GM18861 (cell line): ENCODE measurements around the gene CA6.
"Not testable (repeated sequence)": the region's sequence is repeated elsewhere in the genome, so short reads cannot be mapped to it uniquely, and the experiment has no call there.

Experiments
- ATAC-seq: cut with Tn5 transposase; IDR thresholded peaks from one replicate; pipeline ENCODE4 v1.9.1; 2021; ENCODE audit not compliant: unreplicated experiment

CA6 gene

GRCh38 chr1:9004031-9004699 is 58.5 kb downstream of the CA6 start:
- no peak for ATAC-seq

DNA sequence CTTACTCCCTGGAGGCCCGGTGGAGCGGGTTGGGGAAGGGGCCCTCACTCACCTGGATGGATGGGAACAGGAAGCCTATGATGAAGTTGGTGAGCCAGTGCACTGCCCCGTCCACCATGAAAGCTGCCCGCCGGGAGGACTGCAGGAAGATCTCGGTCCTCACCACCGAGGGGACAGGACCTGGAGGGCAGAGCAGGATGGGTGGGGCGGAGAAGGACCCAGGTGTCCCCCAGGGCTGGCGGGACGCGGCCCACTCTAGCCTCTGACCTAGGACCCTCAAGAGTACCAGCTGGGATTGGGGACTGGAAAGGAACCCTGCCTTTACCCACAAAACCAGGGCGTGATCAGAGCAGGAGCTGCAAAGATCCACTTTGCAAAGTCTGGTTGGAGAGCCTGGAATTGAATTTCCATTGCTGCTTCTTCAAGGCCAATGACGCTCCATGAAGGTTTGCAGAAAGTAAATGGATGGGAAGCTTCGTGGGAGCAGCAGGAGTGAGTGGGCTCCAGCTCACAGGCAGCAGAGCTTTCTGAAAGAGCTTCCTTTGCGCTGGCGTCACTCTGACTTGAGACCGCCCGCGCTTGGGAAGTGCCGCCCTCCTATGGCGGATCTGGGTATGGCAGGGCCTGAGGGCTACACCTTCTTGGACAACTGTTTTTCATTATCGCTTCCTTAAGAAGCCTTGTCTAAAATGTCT is 59.2 kb downstream of the CA6 start:
- no peak for ATAC-seq

- no peak for ATAC-seq
These were observed 59.7 kb downstream of the CA6 start for GRCh38 chr1:9005395-9005708.

GRCh38 chr1:9006956-9007615 is 61.4 kb downstream of the CA6 start:
- no peak for ATAC-seq

- ATAC-seq, result no peak
These were observed 62.6 kb downstream of the CA6 start for GRCh38 chr1:9008236-9008635.

DNA sequence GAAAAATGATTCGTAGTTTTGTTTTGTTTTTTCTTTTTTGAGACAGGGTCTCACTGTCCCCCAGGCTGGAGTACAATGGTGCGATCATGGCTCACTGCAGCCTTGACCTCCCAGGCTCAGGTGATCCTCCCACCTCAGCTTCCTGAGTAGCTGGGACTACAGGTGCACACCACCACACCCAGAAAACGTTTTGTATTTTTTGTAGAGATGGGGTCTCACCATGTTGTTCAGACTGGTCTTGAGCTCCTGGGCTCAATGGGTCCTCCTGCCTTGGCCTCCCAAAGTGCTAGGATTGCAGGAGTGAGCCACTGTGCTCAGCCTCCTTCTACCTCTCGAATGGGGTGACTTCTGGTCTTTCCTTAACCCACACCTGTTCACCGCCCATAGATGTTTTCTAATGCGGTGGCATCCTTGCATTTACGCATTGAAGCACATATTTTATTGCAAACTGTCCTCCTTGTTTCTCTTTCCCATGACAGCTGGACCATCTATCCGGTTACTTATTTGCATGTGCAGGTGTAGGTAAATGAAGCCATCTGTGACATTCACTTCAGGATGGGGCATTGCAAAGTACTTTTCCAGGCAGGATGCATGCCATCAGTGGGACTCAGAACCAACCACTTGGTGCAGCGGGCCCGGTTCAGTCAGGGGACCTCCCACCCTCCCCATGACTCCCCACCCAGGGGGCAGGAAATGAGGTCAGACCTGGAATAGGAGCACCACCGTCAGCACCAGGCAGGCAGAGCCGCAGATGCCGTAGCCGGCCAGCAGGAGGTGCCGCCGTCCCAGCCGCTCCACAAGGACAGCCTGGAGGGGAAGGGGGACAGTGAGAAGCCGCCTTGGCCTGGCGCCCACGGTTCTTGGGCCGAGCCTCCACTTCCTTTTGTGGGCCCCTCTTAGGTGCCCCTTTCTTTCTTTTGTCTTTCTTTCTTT is 64.0 kb downstream of the CA6 start:
- no peak for ATAC-seq

- ATAC-seq, result no peak
These were observed 65.2 kb downstream of the CA6 start for GRCh38 chr1:9010781-9011323.

DNA sequence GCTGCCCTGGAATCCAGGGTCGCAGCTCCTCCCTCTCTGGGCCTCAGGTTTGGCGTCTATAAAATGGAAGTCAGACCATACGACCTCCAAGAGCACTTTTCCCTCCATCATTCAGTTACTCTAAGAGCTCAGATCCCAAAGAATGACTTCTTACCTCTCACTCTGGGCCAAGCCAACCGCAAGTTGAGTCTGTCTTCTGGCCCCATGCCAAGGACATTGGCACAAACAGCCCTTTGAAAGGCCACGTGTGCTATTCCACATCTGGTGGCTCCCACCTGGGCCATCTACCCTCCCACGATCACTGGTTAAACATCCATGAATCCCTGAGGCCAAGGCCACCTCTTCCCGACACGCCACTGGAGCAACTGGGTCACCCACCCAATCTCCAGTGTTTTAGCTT is 68.2 kb downstream of the CA6 start:
- ATAC-seq, result no peak

GRCh38 chr1:9014475-9015375 is 69.1 kb downstream of the CA6 start:
- ATAC-seq, result no peak

- no peak for ATAC-seq
These were observed 70.8 kb downstream of the CA6 start for GRCh38 chr1:9016455-9016854.

GRCh38 chr1:9018333-9018732 is 72.7 kb downstream of the CA6 start:
- ATAC-seq, result no peak

- no peak for ATAC-seq
These were observed 74.2 kb downstream of the CA6 start for GRCh38 chr1:9019896-9020295.

DNA sequence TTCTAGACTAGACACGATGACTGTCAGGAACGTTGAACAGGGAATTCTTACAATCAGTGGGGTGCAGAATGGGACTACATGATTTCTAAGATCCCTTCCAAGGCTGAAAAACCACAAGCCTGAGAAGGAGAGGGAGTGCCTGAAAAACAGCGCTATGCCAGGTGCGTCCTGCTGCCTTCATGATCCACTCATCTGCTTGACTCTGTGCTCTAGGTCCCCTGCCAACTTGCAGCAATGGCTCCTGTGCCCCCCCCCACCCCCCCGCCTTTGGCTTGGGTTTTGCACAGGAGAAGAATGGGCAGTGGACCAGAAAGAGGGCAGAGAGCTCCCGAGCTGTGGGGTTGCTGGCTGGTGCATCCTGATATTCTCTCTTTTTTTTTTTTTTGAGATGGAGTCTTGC is 74.6 kb downstream of the CA6 start:
- ATAC-seq, result no peak

DNA sequence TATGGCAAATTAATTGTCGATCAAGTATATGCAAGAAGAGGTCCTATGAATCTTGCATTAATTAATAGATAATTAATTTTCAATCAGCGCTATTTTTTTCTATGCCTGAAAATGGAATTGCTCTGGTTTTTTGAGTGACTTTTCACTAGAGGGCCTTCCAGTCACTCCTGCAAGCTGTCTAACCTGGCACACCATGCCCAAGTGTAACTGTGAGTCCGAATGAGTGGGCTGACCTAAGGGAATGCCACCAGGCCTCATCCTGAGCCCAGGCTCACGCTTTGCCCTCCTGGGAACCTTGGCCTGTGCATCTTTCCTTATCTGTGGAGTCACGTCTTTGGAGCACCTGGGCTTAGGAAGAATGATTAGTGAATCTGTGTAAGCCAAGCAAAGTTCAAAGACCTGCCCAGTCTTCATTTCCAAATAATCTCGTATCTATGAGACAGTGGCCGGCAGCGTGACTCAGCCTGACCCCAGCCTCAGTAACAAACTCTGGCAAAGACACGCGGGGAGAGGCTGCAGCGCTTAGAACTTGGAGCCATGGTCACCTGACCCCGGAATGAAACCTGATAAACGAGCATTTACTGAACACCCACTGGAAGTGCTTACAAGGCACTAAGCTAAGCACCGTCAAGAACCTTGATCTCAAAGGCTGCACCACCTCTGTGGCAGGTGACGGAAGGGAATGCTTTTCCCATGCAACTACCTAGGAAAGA is 76.5 kb downstream of the CA6 start:
- ATAC-seq, result not testable (repeated sequence)

GRCh38 chr1:9022773-9023172 is 77.1 kb downstream of the CA6 start:
- no peak for ATAC-seq
